Immature natural killer cell (primary cell): ENCODE data around the gene USB1. TPM values are rescaled to one million over a fixed set of nuclear protein-coding genes. Genes with fewer than 3 reads are reported as not detected.

Experiments used
- DNase-seq, 3 donors: peaks; one replicate each; pipeline ENCODE4 v3.0.0; 2022; ENCODE audit warnings: mixed read lengths in 1 of 3
- H3K27ac Mint-ChIP-seq, 6 donors: one replicate each; pipeline ENCODE4 v1.8.0; 2020; ENCODE audit warnings: mixed read lengths in 6 of 6, mild to moderate bottlenecking in 5 of 6, inconsistent platforms in 4 of 6, moderate library complexity in 3 of 6
- H3K27me3 Mint-ChIP-seq, 3 donors: one replicate each; pipeline ENCODE4 v1.8.0; 2020 to 2021; ENCODE audit warnings: low read depth in 3 of 3, mild to moderate bottlenecking in 3 of 3, mixed read lengths in 3 of 3, moderate library complexity in 3 of 3, inconsistent platforms in 1 of 3
- H3K36me3 Mint-ChIP-seq, 3 donors: one replicate each; pipeline ENCODE4 v1.8.0; 2020; ENCODE audit warnings: mixed read lengths in 3 of 3, inconsistent platforms in 2 of 3, mild to moderate bottlenecking in 2 of 3
- H3K4me1 Mint-ChIP-seq, 2 donors: one replicate each; pipeline ENCODE4 v1.8.0; 2020; ENCODE audit warnings: inconsistent platforms in 2 of 2, mild to moderate bottlenecking in 2 of 2, mixed read lengths in 2 of 2, moderate library complexity in 1 of 2
- H3K4me3 Mint-ChIP-seq, 5 donors: one replicate each; pipeline ENCODE4 v1.8.0; 2020; ENCODE audit warnings: mild to moderate bottlenecking in 5 of 5, mixed read lengths in 5 of 5, inconsistent platforms in 3 of 5, moderate library complexity in 3 of 5
- H3K9me3 Mint-ChIP-seq, 6 donors: one replicate each; pipeline ENCODE4 v1.8.0; 2020; ENCODE audit warnings: mild to moderate bottlenecking in 6 of 6, mixed read lengths in 6 of 6, inconsistent platforms in 4 of 6, moderate library complexity in 3 of 6
- polyA plus RNA-seq, 3 donors: library from polyadenylated mRNA; unstranded; fragments of 300-500 nt; fragmentation: Illumina TruSeq; gene quantifications; one replicate each; pipeline ENCODE4 v1.2.3, GENCODE V29; 2021

USB1 gene
- polyA plus RNA-seq, 3 donors from 2014 or later: 43.3 to 104 (median 88.7) TPM

DNA sequence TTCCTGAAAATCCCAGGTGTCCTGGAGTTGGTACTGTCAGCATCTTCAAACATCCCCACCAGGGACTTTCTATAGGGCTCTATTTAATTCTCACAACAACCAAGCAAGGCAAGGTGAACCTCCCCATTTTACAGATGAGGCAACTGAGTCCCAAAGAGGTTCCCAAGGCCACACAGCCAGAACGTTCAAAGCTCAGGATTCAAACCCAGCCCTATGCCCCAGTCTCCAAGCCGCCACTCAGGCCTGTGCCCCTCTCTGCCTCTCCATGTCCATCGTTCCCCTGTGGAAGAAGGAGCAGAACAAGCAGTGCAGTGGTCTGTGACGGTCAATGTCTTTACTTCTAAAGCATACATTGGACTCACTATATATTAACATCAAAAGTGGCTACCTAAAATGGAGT, 6.8 kb upstream of the USB1 start:
- Mint-ChIP-seq H3K4me1 (peaks cover 43 to 53% of the 10 kb centered on the region in 2 donors), H3K9me3 (no peaks in the 10 kb centered on the region)

DNA sequence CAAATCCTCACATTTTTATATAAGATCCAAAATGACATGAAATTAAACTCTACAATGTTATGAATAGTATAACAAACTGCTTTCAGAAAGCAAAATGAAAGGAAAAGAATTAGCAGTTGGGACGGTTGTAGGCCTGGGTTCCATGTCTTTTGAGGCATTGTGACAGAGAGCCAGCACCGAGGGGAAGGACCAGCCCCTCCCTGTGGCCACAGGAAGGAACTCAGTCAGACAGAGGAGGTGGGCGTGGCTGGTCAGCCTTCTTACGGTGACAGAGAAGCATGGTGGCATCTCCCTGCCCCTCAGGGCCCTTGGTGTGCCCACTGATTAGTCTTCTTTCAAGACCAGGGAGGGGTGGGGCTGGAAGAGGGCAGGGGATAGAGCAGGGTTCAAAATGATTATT, 6.4 kb upstream of the USB1 start:
- H3K4me3 Mint-ChIP-seq: peak overlapping the region; percentile 25 to 66 (median 50)
- no peaks in the 10 kb centered on the region for H3K9me3 Mint-ChIP-seq
- peak overlapping the region in 5 of 6 donors; percentile 62 to 88 (median 82) for H3K27ac Mint-ChIP-seq
- H3K36me3 Mint-ChIP-seq: peaks cover 3 to 20% (median 6%) of the 10 kb centered on the region in 3 donors
- peaks cover 0 to 13% (median 5%) of the 10 kb centered on the region in 3 donors for H3K27me3 Mint-ChIP-seq
- DNase-seq: peak; percentile 46 to 54 (median 53)
- peaks cover 46 to 55% of the 10 kb centered on the region in 2 donors for H3K4me1 Mint-ChIP-seq

More for the DNA sequence above, 6.8 kb upstream of the USB1 start:
- Mint-ChIP-seq H3K27me3 (peaks cover 0 to 9% (median 4%) of the 10 kb centered on the region in 3 donors), H3K4me3 (peak overlapping the region in 3 of 5 donors; percentile 50 to 66 (median 56)), H3K36me3 (peaks cover 3 to 20% (median 6%) of the 10 kb centered on the region in 3 donors), H3K27ac (peak overlapping the region in 5 of 6 donors; percentile 62 to 88 (median 82))
- DNase-seq: no peak

DNA sequence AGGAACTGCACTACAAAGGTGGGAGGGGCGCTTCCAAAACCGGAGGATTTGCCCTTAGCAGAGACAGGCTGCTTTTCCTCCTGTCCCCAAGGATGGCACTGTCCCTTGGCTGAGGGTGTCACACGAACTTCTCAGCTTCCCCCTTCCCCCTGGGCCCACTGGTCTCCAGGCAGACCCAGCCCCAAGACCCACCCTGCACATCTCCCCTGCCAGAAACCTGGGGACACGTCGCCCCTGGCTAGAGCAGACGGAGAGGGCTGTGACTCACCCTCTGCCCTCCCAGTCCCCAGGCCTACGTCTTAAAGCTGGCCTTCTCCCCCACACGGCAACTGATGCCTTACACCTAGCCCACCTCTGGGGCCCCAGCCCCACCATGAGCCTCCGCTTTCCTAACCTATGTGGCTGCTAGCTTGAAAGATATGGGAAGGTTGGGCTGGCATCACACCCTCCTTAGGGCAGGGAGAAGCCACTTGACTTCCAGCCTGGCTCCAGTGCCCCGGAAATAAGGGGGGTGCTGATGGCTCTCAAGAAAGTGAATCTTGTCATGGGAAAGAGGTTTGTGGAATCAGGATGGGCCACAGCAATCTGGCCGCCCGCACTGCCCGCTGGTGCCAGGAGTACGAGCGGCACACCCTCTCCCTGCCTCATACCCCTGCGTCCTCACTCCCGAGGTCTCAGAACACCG, 5.3 kb upstream of the USB1 start:
- Mint-ChIP-seq H3K27ac (peak overlapping the region in 3 of 6 donors; percentile 62 to 84 (median 82)), H3K9me3 (no peaks in the 10 kb centered on the region), H3K4me1 (peaks cover 46 to 56% of the 10 kb centered on the region in 2 donors), H3K27me3 (peaks cover 0 to 15% (median 5%) of the 10 kb centered on the region in 3 donors), H3K4me3 (peak overlapping the region in 2 of 5 donors; percentile 18 to 24), H3K36me3 (peaks cover 3 to 20% (median 6%) of the 10 kb centered on the region in 3 donors)
- DNase-seq: no peak

GRCh38 chr16:57996406-57997175, 4.6 kb upstream of the USB1 start:
- H3K4me3 Mint-ChIP-seq: peak overlapping the region in 1 of 5 donors; percentile 36
- no peak for DNase-seq
- peaks cover 53 to 62% of the 10 kb centered on the region in 2 donors for H3K4me1 Mint-ChIP-seq
- peaks cover 1 to 19% (median 8%) of the 10 kb centered on the region in 3 donors for H3K27me3 Mint-ChIP-seq
- H3K9me3 Mint-ChIP-seq: no peaks in the 10 kb centered on the region
- peak overlapping the region in 4 of 6 donors; percentile 28 to 46 (median 34) for H3K27ac Mint-ChIP-seq
- peaks cover 3 to 20% (median 6%) of the 10 kb centered on the region in 3 donors for H3K36me3 Mint-ChIP-seq

GRCh38 chr16:57997176-57997527, 4.1 kb upstream of the USB1 start:
- Mint-ChIP-seq H3K36me3 (peaks cover 3 to 20% (median 6%) of the 10 kb centered on the region in 3 donors), H3K4me3 (peak overlapping the region in 3 of 5 donors; percentile 69 to 88 (median 69))

GRCh38 chr16:57997528-57998265, 3.5 kb upstream of the USB1 start:
- Mint-ChIP-seq H3K27me3 (peaks cover 1 to 19% (median 6%) of the 10 kb centered on the region in 3 donors), H3K4me3 (peak overlapping the region; percentile 81 to 94 (median 88)), H3K4me1 (peaks cover 64 to 72% of the 10 kb centered on the region in 2 donors), H3K36me3 (peaks cover 3 to 20% (median 6%) of the 10 kb centered on the region in 3 donors), H3K27ac (peak overlapping the region; percentile 87 to 93 (median 90)), H3K9me3 (no peaks in the 10 kb centered on the region)
- no peak for DNase-seq

More at GRCh38 chr16:57997176-57997527, 4.1 kb upstream of the USB1 start:
- no peaks in the 10 kb centered on the region for H3K9me3 Mint-ChIP-seq
- H3K27ac Mint-ChIP-seq: peak overlapping the region in 4 of 6 donors; percentile 22 to 90 (median 71)
- peaks cover 1 to 19% (median 8%) of the 10 kb centered on the region in 3 donors for H3K27me3 Mint-ChIP-seq
- no peak for DNase-seq
- H3K4me1 Mint-ChIP-seq: peaks cover 59 to 68% of the 10 kb centered on the region in 2 donors

- peak; percentile 47 to 64 (median 63) for DNase-seq
- Mint-ChIP-seq H3K27ac (peak overlapping the region; percentile 87 to 93 (median 90)), H3K4me3 (peak overlapping the region; percentile 81 to 94 (median 88)), H3K27me3 (peaks cover 1 to 19% (median 6%) of the 10 kb centered on the region in 3 donors), H3K9me3 (no peaks in the 10 kb centered on the region), H3K4me1 (peaks cover 72 to 76% of the 10 kb centered on the region in 2 donors), H3K36me3 (peaks cover 3 to 20% (median 6%) of the 10 kb centered on the region in 3 donors)
Measured at GRCh38 chr16:57998486-57998885, 2.7 kb upstream of the USB1 start.

- Mint-ChIP-seq H3K4me3 (peak overlapping the region; percentile 81 to 94 (median 88)), H3K9me3 (no peaks in the 10 kb centered on the region), H3K4me1 (peaks cover 77 to 79% of the 10 kb centered on the region in 2 donors), H3K27ac (peak overlapping the region; percentile 87 to 93 (median 90)), H3K36me3 (peaks cover 4 to 23% (median 8%) of the 10 kb centered on the region in 3 donors), H3K27me3 (peaks cover 1 to 19% (median 6%) of the 10 kb centered on the region in 3 donors)
- DNase-seq: peak; percentile 27 to 32 (median 31)
Measured at GRCh38 chr16:57998992-57999365, 2.2 kb upstream of the USB1 start.

- peaks cover 1 to 19% (median 6%) of the 10 kb centered on the region in 3 donors for H3K27me3 Mint-ChIP-seq
- peak overlapping the region; percentile 81 to 94 (median 88) for H3K4me3 Mint-ChIP-seq
- peaks cover 7 to 21% (median 10%) of the 10 kb centered on the region in 3 donors for H3K36me3 Mint-ChIP-seq
- peak; percentile 20 to 46 (median 25) for DNase-seq
- no peaks in the 10 kb centered on the region for H3K9me3 Mint-ChIP-seq
- peaks cover 78% of the 10 kb centered on the region in 2 donors for H3K4me1 Mint-ChIP-seq
- peak overlapping the region; percentile 87 to 93 (median 90) for H3K27ac Mint-ChIP-seq
Measured at GRCh38 chr16:57999366-57999970, 1.7 kb upstream of the USB1 start.

GRCh38 chr16:57999971-58000705, 1.1 kb upstream of the USB1 start, which contains the start of gene ZNF319:
TSS of gene ZNF319 (minus strand) at chr16:58000672. CDS start at chr16:57998265, 2,407 bp downstream.
- Mint-ChIP-seq H3K4me1 (peaks cover 77 to 78% of the 10 kb centered on the region in 2 donors), H3K27ac (peak within 1 kb of the TSS; percentile 88 to 94 (median 91)), H3K36me3 (peaks cover 7 to 21% (median 12%) of the 10 kb centered on the region in 3 donors), H3K27me3 (peaks cover 1 to 19% (median 6%) of the 10 kb centered on the region in 3 donors), H3K9me3 (no peaks in the 10 kb centered on the region), H3K4me3 (peak within 1 kb of the TSS; percentile 89 to 94 (median 93))
- peak in 1 of 3 donors; percentile 24 for DNase-seq

GRCh38 chr16:58001781-58002415, 691 bp downstream of the USB1 start:
- peaks cover 65 to 78% of the 10 kb centered on the region in 2 donors for H3K4me1 Mint-ChIP-seq

More at GRCh38 chr16:58001781-58002415, 691 bp downstream of the USB1 start:
- no peaks in the 10 kb centered on the region for H3K9me3 Mint-ChIP-seq
- H3K27ac Mint-ChIP-seq: peak overlapping the region; percentile 66 to 94 (median 88)
- H3K36me3 Mint-ChIP-seq: peaks cover 11 to 25% (median 16%) of the 10 kb centered on the region in 3 donors
- H3K4me3 Mint-ChIP-seq: peak overlapping the region; percentile 89 to 94 (median 92)
- peaks cover 1 to 19% (median 6%) of the 10 kb centered on the region in 3 donors for H3K27me3 Mint-ChIP-seq
- DNase-seq: no peak
